ENCODE measurements around the gene CNKSR3.

GRCh38 chr6:154458565-154459470, 51.7 kb downstream of the CNKSR3 start:
- no peak for TF ChIP-seq CTCF (conservative IDR thresholded peaks at IDR 0.05; ENCODE audit: low read depth, low read length)
- no peak for TF ChIP-seq EZH2 (IDR thresholded peaks at IDR 0.05; ENCODE audit: borderline replicate concordance, low read depth, low read length, poor library complexity, severe bottlenecking)
